Tibial nerve (tissue), 3 donors: Measurements from ENCODE around the gene SLIT3.

Experiments
- POLR2A ChIP-seq, 2 donors: fragments of 450-650 bp; IDR thresholded peaks; one replicate each; pipeline ENCODE4 v1.6.1; 2017; ENCODE audit warnings: antibody characterized with exemption in 2 of 2, mild to moderate bottlenecking in 2 of 2, moderate library complexity in 2 of 2
- TF ChIP-seq, protein P1 (sequence below), 5 experiments: fragments of 200-600 bp in 3 of 5; fragments of 450-650 bp in 2 of 5; sonication (generic) in 3 of 5; IDR thresholded peaks; one replicate each; pipeline ENCODE4 v1.5.1; 2016 to 2019; ENCODE audit warnings: antibody characterized with exemption in 5 of 5, mild to moderate bottlenecking in 3 of 5, moderate library complexity in 2 of 5

DNA sequence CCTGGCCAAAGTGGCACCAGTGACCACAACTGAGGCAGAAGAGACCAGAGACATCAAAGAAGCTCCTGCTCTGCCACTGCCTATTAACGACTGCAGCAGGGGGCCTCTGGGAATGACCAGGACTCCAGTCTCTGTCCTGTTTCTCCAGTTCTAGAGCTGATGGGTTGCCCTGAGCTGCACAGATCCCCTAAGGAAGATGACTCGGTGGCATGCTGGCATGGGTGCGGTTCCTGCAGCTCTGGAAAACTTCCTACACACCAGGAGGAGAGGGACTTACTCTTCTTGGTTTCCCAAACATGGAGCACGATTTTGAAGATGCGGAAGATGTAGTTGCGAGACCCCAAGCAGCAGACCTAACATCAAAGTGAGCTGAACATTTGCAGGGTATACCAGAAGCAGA is 2.7 kb downstream of the SLIT3 start:
- TF ChIP-seq, protein P1, sequence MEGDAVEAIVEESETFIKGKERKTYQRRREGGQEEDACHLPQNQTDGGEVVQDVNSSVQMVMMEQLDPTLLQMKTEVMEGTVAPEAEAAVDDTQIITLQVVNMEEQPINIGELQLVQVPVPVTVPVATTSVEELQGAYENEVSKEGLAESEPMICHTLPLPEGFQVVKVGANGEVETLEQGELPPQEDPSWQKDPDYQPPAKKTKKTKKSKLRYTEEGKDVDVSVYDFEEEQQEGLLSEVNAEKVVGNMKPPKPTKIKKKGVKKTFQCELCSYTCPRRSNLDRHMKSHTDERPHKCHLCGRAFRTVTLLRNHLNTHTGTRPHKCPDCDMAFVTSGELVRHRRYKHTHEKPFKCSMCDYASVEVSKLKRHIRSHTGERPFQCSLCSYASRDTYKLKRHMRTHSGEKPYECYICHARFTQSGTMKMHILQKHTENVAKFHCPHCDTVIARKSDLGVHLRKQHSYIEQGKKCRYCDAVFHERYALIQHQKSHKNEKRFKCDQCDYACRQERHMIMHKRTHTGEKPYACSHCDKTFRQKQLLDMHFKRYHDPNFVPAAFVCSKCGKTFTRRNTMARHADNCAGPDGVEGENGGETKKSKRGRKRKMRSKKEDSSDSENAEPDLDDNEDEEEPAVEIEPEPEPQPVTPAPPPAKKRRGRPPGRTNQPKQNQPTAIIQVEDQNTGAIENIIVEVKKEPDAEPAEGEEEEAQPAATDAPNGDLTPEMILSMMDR (IDR thresholded peaks at IDR 0.05) = no peak
- TF ChIP-seq POLR2A (IDR thresholded peaks at IDR 0.05) = no peak
